ENCODE results near the gene OR56B4.
"Not testable (repeated sequence)": the region's sequence is repeated elsewhere in the genome, so short reads cannot be mapped to it uniquely, and the experiment has no call there.

OR56B4 gene

GRCh38 chr11:6107384-6107783 lies at the start of gene OR56B4:
OR56B4 (plus strand) TSS chr11:6107684; CDS start chr11:6107779, 95 bp downstream.
- DNase-seq (ENCODE audit: low spot score), result not testable (repeated sequence)

DNA sequence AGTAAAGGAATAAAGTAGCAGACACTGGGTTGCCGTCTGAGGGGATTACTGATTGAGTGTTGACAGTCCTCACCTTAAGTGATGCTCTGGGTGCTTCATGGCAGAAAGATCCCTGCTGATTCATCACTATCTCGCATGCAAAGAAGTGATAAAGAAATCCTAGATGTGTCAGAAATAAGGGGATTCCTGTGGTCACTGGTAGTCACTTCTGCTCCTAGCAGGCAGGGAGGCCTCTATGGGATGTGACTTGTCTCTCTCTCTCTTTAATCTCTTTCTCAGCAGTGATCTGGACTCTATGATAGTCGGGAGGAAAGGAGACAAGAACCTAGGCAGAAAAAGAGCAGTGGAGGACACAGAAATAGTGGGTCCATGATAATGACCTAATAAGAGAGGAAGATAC lies 46.0 kb upstream of the OR56B4 start:
- no peak for DNase-seq (ENCODE audit: low spot score)

DNA sequence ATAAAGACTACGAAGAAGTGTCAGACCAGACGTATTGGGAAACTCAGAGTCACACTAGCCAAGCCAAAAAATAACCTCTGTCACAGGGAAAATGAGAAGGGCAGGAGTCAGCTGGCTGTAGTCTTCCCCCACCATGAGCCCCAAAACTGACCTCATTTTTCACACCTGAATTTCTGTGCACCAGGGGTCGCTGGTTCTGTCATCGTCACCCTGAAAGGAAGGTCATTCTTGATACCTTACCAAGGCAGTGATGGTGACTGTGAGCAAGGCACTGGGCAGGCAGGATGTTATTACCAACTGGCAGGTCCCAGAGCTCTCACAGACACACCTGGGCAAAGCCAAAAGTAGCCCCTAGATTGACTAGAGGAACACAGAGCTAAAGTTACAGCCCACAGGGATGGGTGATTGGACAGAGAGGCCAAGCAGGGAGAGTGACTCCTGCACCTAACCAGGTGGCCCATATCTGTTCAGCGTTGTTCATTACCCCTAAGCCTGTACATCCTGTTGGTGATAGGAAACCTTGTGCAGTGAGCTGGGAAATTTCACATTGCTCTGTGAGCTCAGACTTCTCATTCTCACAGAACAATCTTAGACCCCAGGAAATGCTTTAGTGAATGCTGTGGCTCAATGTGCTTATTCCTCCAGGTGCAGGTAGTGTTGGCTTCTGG lies 44.7 kb upstream of the OR56B4 start:
- no peak for DNase-seq (ENCODE audit: low spot score)

DNA sequence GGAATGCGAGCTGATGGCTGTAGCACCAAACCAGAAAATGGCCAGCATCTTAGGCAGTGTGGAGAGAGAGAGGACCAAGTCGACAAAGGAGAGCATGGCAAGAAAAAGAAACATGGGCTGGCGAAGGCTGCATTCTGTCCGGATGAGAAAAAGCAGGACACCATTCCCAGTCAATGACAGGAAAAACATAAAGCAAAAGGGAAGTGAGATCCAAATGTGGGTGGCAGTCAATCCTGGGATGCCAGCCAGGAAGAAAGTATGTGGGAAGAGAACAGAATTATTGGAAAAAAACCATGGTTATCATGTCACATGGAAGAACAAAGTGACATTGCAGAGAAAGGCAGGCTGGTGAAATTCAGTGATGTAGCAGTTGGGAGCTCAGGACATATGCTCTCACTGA lies 40.0 kb upstream of the OR56B4 start:
- DNase-seq (ENCODE audit: low spot score), result no peak

DNA sequence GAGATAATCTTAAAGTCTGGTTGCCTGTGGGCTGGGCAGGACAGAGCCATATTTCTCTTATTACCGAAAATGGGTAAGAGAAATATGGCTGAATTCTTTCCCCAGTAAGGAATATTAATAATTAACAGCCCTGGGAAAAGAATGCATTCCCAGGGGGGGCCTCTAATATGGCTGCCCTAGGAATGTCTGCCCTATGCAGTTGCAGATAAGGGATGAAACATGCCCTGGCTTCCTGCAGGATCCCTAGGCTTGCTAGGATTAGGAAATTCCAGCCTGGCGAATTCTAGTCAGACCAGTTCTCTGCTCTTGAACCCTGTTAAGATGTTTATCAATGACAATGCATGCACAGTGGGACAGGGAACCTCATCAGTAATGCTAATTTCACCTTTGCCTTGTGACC lies 31.0 kb upstream of the OR56B4 start:
- DNase-seq (ENCODE audit: low spot score), result not testable (repeated sequence)

GRCh38 chr11:6077723-6078122 lies 29.8 kb upstream of the OR56B4 start:
- DNase-seq (ENCODE audit: low spot score), result no peak

DNA sequence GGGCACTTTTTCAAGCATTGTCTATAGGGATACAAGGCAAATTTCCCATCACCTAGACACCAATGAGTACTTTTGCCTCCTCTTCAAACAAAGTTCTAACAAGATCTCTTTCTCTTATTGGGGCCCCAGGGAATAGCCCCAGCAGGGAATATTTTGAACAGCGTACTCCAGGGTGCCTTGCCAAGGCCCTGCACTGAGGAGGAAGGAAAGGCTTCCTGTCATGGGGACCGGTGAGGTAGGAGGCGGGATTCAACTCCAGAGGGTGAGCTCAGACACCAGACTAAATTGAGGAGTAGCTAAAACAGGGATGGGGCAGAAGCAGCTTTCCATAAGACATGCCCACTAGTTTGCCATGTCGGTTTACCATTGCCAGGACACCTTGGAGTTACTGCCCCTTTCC lies 28.0 kb upstream of the OR56B4 start:
- DNase-seq (ENCODE audit: low spot score), result no peak

- no peak for DNase-seq (ENCODE audit: low spot score)
Observed at GRCh38 chr11:6083129-6083528, 24.4 kb upstream of the OR56B4 start.

DNA sequence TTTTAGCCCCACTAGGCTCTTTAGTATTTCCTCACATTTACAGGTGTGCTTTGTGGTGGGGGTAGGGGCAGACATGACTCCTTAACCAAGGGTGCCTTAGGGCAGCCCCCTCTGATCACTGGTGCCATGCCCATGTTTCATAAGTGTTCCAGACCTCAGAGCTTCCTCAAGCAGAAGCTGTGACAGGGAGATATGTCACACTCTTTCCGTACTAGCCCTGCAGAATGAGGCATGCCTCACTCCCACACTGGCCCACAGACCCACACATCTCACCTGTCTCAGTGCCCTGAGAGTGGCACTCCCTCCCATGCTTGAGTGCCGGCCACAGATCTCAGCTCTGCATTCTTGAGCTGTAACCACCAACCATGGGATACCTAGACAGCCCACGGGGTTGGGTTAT lies 22.9 kb upstream of the OR56B4 start:
- DNase-seq (ENCODE audit: low spot score), result no peak

DNA sequence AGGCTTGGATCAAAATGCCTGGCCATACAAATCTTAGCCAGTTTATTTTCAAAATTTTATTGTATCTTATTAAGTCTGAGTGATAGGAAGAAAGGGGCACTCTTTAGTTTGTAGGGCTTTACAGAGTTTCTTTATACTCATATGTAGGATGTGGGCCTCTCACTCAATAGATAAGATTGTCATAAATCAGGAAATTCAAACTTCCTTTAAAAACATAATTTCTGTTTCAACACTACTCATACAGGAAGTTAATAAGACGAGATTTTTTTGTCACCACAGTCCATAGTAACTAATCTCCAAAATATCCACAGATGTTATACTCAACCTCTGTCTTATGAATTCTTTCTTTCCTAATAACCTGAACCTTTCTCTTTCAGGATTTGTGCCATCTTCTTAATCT lies 13.3 kb upstream of the OR56B4 start:
- no peak for DNase-seq (ENCODE audit: low spot score)

DNA sequence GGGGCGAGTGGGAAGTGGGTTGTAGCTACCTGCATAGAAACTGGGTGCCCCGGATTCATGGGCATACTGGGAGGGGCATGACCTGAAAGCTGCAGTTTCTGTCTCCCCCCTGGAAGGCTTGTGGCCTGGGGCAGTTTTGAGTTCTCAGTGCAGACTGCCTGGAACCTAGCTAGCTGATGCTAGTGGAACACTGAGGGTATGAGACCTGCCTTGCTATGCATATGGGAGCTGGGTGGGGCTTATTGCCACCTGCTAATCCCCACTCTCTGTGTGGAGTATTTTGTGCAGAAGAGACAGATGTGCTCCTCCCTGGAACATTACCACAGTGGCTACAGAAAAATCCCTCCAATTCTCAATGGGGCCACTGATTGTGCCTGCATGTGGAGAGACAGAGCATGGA lies 11.7 kb upstream of the OR56B4 start:
- DNase-seq (ENCODE audit: low spot score), result no peak

GRCh38 chr11:6096417-6096816 lies 11.1 kb upstream of the OR56B4 start:
- DNase-seq (ENCODE audit: low spot score), result no peak

DNA sequence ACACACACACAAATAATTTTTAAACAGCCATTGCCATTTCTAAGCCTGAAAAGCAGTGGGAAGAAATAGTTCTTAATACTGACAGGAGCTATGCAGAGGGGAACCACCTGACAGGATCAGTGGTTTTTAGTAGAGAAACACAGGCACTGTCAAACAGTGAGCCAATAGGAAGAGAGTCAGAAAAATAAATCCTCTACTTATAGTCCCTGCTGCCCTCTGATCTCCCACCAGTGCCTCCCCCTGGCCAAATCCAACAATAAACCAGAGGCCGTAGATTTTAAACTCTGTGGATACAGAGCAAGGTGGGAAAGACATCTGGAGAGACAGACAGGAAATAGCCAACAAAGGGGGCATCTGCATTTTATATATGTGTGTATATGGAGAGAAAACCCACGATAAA lies 7.9 kb upstream of the OR56B4 start:
- no peak for DNase-seq (ENCODE audit: low spot score)

DNA sequence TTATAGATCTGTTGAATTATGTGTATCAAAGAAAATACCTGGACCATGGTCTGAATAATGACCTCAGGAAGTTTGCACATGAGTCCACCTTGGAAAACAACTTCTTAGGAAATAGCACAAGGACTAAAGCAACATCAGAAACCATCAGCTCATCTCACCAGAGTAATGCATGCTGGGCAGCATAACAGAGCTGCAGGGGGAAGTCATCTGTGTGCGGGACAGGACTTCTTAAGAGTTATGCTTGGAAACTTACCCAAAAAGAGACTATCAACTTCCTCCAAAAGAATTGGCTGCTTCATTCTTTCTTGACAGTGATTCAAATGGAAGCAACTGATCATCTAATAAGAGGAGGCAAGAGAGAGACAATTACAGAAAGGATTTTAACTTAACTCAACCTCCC lies 2.5 kb downstream of the OR56B4 start:
- no peak for DNase-seq (ENCODE audit: low spot score)

GRCh38 chr11:6111673-6112072 lies 4.2 kb downstream of the OR56B4 start:
- DNase-seq (ENCODE audit: low spot score), result no peak

GRCh38 chr11:6116638-6117037 lies 9.2 kb downstream of the OR56B4 start:
- no peak for DNase-seq (ENCODE audit: low spot score)

DNA sequence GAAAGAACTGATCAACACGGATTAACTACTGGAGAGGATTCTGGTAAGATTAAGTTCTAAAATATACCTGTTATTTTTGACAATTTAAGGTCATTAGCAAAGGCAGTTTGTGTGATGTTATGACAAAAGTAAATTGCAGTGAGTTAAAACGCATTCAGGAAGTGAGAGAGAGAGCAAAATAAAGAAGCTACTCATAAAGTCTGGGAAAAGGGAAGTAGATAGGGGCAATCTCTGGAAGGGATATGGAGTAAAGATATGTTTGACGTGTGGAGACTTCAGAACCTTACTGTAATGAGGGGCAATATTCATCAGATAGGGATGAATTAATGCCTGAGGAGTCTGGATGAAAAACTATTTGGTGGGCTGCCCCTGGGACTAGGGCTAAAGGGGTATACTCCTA lies 16.8 kb downstream of the OR56B4 start:
- DNase-seq (ENCODE audit: low spot score), result no peak

DNA sequence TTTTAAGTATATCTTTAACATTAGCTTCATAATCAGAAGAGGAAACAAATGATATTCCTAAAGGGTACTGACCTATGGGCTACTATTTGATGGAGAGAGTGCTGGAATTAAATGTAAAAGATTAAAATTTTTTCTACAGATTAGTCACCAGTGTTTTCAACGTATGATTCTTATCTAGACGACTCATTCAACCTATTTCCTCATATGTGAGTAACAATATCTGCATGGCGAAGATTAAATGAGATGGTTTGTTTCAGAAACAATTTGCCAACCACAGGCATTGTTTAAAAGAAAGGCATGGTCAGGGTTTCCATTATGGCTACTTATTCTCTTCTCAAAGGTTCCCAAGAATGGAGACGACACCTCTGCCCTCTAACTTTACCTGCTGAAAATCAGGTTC lies 20.4 kb downstream of the OR56B4 start:
- DNase-seq (ENCODE audit: low spot score), result no peak

DNA sequence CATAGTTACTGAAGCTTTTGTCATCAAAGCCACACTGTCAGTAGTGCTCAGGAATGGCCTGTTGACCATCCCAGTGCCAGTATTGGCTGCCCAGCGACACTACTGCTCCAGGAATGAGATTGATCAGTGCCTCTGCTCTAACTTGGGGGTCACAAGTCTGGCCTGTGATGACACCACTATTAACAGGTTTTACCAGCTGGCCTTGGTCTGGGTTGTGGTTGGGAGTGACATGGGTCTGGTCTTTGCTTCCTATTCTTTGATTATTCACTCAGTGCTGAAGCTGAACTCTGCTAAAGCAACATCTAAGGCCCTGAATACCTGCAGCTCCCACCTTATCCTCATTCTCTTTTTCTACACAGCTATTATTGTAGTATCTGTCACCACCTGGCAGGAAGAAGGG lies 21.5 kb downstream of the OR56B4 start:
- no peak for DNase-seq (ENCODE audit: low spot score)

- DNase-seq (ENCODE audit: low spot score), result peak; percentile 10
Observed at GRCh38 chr11:6129635-6130034, 22.2 kb downstream of the OR56B4 start.

DNA sequence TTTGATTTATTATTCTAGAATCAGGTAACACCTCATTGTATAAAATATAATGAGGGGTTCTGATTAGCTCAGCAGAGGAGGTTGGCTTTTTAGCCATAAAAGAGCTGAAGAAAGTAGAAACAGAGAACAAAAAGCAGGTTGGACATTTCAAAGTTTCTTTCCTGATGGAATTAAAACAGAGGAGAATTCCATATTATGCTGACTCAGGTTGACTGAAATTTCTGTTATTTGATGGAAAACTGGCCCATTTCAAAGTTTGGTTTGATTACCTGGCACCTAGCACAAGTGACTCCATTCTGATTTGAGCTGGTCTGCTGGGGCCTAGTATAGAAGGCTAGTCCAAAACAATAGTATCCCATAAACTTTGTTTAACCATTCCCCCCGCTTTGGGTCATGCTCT lies 24.9 kb downstream of the OR56B4 start:
- no peak for DNase-seq (ENCODE audit: low spot score)

GRCh38 chr11:6135936-6136335 lies 28.5 kb downstream of the OR56B4 start:
- not testable (repeated sequence) for DNase-seq (ENCODE audit: low spot score)

DNA sequence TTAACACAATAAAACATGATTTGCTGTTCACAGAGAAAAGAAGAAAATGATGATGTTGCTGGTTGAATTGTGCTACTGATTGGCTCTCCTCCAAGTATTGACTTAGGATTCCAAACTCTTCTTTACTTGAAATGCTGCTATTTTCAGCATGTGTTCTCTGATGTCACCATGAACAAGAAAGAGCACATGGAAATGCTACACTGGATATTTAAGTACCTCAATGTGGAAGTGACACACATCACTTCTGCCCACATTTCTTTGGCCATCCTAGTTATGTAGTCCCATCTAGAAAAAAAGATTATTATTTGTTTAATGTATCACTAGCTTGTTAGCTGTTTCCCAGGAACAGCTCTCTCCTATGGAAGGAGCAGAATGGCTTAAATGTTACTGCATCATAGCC lies 35.5 kb downstream of the OR56B4 start:
- DNase-seq (ENCODE audit: low spot score), result no peak

DNA sequence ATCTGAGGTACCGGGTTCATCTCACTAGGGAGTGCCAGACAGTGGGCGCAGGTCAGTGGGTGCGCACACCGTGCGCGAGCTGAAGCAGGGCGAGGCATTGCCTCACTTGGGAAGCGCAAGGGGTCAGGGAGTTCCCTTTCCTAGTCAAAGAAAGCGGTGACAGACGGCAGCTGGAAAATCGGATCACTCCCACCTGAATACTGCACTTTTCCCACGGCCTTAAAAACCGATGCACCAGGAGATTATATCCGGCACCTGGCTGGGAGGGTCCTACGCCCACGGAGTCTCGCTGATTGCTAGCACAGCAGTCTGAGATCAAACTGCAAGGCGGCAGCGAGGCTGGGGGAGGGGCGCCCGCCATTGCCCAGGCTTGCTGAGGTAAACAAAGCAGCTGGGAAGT lies 36.3 kb downstream of the OR56B4 start:
- DNase-seq (ENCODE audit: low spot score), result not testable (repeated sequence)

- DNase-seq (ENCODE audit: low spot score), result no peak
Observed at GRCh38 chr11:6151117-6151516, 43.6 kb downstream of the OR56B4 start.
